Fibroblast of lung (primary cell): Measurements from ENCODE around the gene C1orf185. TPM values are rescaled to one million over a fixed set of nuclear protein-coding genes. Genes with fewer than 3 reads are reported as not detected.

Experiments
- DNase-seq, 2 donors: peaks; one replicate each; pipeline versions ENCODE4 v3.0.0 to v3.0.0-alpha.2; 2010; ENCODE audit warnings: low read depth in 2 of 2
- H2AFZ ChIP-seq: 2 replicates; pipeline ENCODE4 v1.5.1; 2012; ENCODE audit warnings: low read length, control low read depth, inconsistent platforms
- H3K27ac ChIP-seq: 2 replicates; pipeline ENCODE4 v1.5.1; 2011; ENCODE audit warnings: low read length, control low read depth; ENCODE audit not compliant: insufficient read depth
- H3K27me3 ChIP-seq: 2 replicates; pipeline ENCODE4 v1.5.1; 2011; ENCODE audit warnings: mild to moderate bottlenecking, low read length; ENCODE audit not compliant: control insufficient read depth, insufficient read depth
- H3K36me3 ChIP-seq: 2 replicates; pipeline ENCODE4 v1.5.1; 2011; ENCODE audit warnings: low read length; ENCODE audit not compliant: control insufficient read depth, insufficient read depth
- H3K4me1 ChIP-seq: 2 replicates; pipeline ENCODE4 v1.5.1; 2011; ENCODE audit warnings: low read length; ENCODE audit not compliant: control insufficient read depth, insufficient read depth; ENCODE audit errors: extremely low read depth
- H3K4me2 ChIP-seq: 2 replicates; pipeline ENCODE4 v1.5.1; 2011; ENCODE audit warnings: low read length, control low read depth; ENCODE audit not compliant: insufficient read depth; ENCODE audit errors: extremely low read depth
- H3K4me3 ChIP-seq, 4 experiments: fragments of 200-600 bp in 1 of 4; sonication (generic) in 1 of 4; replicated peaks in 1 of 4; 2 replicates each; pipeline ENCODE4 v1.5.1; 2011 to 2016; ENCODE audit warnings: low read length in 4 of 4, low read depth in 3 of 4, mild to moderate bottlenecking in 3 of 4, control low read depth in 2 of 4, inconsistent platforms in 1 of 4, mixed read lengths in 1 of 4; ENCODE audit not compliant: insufficient read depth in 1 of 4; ENCODE audit errors: control extremely low read depth in 1 of 4
- H3K79me2 ChIP-seq: 2 replicates; pipeline ENCODE4 v1.5.1; 2012; ENCODE audit warnings: mild to moderate bottlenecking, low read length, inconsistent platforms; ENCODE audit not compliant: control insufficient read depth, insufficient read depth
- H3K9ac ChIP-seq: 2 replicates; pipeline ENCODE4 v1.5.1; 2011; ENCODE audit warnings: mild to moderate bottlenecking, low read length, control low read depth; ENCODE audit not compliant: insufficient read depth
- H3K9me3 ChIP-seq: 2 replicates; pipeline ENCODE4 v1.5.1; 2012; ENCODE audit warnings: low read depth, low read length; ENCODE audit not compliant: control insufficient read depth, insufficient read depth
- H4K20me1 ChIP-seq: 2 replicates; pipeline ENCODE4 v1.5.1; 2011; ENCODE audit warnings: low read length; ENCODE audit not compliant: control insufficient read depth, insufficient read depth; ENCODE audit errors: extremely low read depth
- EZH2 ChIP-seq: IDR thresholded peaks from 2 replicates; pipeline ENCODE4 v1.5.1; 2012; ENCODE audit warnings: low read length, control low read depth, mild to moderate bottlenecking; ENCODE audit errors: missing control alignments
- polyA plus RNA-seq, 2 donors: library from polyadenylated mRNA; depleted of rRNA in 1 of 2; stranded (reverse) in 1 of 2; unstranded in 1 of 2; fragments of >200 nt; gene quantifications; 2 replicates each; pipeline ENCODE4 v1.2.1, GENCODE V29; 2011 to 2012; ENCODE audit warnings: missing spikeins in 1 of 2
- total RNA-seq: library from RNA; depleted of rRNA; stranded (reverse); fragments of >200 nt; gene quantifications from 2 replicates; pipeline ENCODE4 v1.2.1, GENCODE V29; 2014
- TF ChIP-seq, protein P1 (sequence below), 2 donors: IDR thresholded peaks in 1 of 2; conservative IDR thresholded peaks in 1 of 2; 1 replicate in 1 of 2; 2 replicates in 1 of 2; pipeline ENCODE4 v1.5.1; 2011 to 2012; ENCODE audit warnings: low read length in 2 of 2, control low read depth in 1 of 2, inconsistent platforms in 1 of 2, low read depth in 1 of 2, mild to moderate bottlenecking in 1 of 2

The C1orf185 gene
- total and polyA plus RNA-seq, 2 donors (not counting 1 experiment from before 2014, with no cell fraction given) = not detected

DNA sequence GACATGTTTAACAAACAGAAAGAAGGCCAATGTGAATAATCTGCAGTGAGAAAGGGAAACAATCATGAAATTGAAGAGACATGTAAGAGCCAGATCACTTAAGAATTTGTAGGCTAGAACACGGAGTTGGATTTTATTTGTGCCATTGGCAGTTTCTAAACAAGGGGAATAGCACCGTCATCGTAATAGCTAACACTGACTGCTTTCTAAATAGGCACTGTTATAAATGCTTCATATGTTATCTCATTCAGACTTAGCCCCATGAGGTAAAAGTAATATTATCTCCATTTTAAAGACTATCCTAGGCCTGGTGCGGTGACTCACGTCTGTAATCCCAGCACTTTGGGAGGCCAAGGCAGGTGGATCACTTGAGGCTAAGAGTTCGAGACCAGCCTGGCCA, 12.1 kb downstream of the C1orf185 start:
- H3K9ac ChIP-seq = no peak overlapping the region
- H3K4me2 ChIP-seq = no peak overlapping the region
- H3K9me3 ChIP-seq = no peaks in the 10 kb centered on the region
- TF ChIP-seq EZH2 = no peak
- TF ChIP-seq, protein P1, sequence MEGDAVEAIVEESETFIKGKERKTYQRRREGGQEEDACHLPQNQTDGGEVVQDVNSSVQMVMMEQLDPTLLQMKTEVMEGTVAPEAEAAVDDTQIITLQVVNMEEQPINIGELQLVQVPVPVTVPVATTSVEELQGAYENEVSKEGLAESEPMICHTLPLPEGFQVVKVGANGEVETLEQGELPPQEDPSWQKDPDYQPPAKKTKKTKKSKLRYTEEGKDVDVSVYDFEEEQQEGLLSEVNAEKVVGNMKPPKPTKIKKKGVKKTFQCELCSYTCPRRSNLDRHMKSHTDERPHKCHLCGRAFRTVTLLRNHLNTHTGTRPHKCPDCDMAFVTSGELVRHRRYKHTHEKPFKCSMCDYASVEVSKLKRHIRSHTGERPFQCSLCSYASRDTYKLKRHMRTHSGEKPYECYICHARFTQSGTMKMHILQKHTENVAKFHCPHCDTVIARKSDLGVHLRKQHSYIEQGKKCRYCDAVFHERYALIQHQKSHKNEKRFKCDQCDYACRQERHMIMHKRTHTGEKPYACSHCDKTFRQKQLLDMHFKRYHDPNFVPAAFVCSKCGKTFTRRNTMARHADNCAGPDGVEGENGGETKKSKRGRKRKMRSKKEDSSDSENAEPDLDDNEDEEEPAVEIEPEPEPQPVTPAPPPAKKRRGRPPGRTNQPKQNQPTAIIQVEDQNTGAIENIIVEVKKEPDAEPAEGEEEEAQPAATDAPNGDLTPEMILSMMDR (conservative IDR thresholded peaks at IDR 0.05 in 1 of 2, IDR thresholded peaks at IDR 0.05 in 1 of 2; ENCODE audit: low read depth in 1 of 2, low read length in 2 of 2) = no peak
- H2AFZ ChIP-seq = no peak overlapping the region
- H3K36me3 ChIP-seq = no peaks in the 10 kb centered on the region
- H3K79me2 ChIP-seq = no peaks in the 10 kb centered on the region
- H3K27me3 ChIP-seq = no peaks in the 10 kb centered on the region
- H4K20me1 ChIP-seq = no peaks in the 10 kb centered on the region
- no peak overlapping the region for H3K27ac ChIP-seq
- no peak for DNase-seq
- H3K4me1 ChIP-seq = no peaks in the 10 kb centered on the region
- H3K4me3 ChIP-seq = no peak overlapping the region

DNA sequence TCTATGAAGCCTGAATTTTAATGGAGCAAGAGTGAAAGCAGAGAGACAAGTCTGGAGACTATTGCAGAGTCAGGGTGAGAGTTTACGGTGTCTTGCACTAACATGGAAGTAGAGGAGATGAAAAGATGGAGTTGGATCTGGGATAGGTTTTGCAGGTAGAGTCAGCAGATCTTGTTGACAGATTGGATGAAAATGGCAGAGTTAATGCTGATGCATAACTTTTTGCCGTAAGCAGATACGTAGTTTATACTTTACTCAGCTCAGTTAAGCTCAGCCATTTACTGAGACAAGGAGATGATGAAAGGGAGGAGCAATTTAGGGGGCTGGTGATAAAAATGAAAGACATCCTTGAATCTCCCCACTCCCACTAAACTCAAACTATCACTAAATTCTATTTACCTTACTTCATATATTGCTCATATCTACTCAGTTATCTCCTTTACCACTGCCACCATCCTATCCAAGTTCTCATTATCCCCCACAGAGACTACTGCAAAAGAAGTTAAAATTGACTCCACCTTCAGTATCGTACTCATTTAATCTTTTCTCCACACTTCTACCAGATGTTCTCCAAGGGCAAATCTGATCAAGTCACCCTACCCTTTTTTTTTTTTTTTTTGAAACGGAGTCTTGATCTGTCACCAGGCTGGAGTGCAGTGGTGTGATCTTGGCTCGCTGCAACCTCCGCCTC, 13.8 kb downstream of the C1orf185 start:
- no peak for TF ChIP-seq EZH2
- TF ChIP-seq, protein P1 (conservative IDR thresholded peaks at IDR 0.05 in 1 of 2, IDR thresholded peaks at IDR 0.05 in 1 of 2; ENCODE audit: low read depth in 1 of 2, low read length in 2 of 2) = no peak
- no peak for DNase-seq
- Histone ChIP-seq H3K4me1 (no peaks in the 10 kb centered on the region), H4K20me1 (no peaks in the 10 kb centered on the region), H3K4me3 (no peak overlapping the region), H2AFZ (peak overlapping the region; percentile 22), H3K27me3 (no peaks in the 10 kb centered on the region), H3K9ac (no peak overlapping the region), H3K36me3 (no peaks in the 10 kb centered on the region), H3K27ac (no peak overlapping the region), H3K9me3 (no peaks in the 10 kb centered on the region), H3K4me2 (no peak overlapping the region), H3K79me2 (no peaks in the 10 kb centered on the region)

- Histone ChIP-seq H3K36me3 (no peaks in the 10 kb centered on the region), H2AFZ (no peak overlapping the region), H3K27me3 (no peaks in the 10 kb centered on the region), H3K9ac (no peak overlapping the region), H3K9me3 (no peaks in the 10 kb centered on the region), H3K4me3 (no peak overlapping the region), H3K79me2 (no peaks in the 10 kb centered on the region), H4K20me1 (no peaks in the 10 kb centered on the region), H3K4me1 (no peaks in the 10 kb centered on the region), H3K27ac (no peak overlapping the region), H3K4me2 (no peak overlapping the region)
- DNase-seq = no peak
- no peak for TF ChIP-seq EZH2
- TF ChIP-seq, protein P1 (conservative IDR thresholded peaks at IDR 0.05 in 1 of 2, IDR thresholded peaks at IDR 0.05 in 1 of 2; ENCODE audit: low read depth in 1 of 2, low read length in 2 of 2) = no peak
These were observed 17.3 kb downstream of the C1orf185 start for GRCh38 chr1:51119331-51119730.
